NCI-H774 (cell line): Measurements from ENCODE around the gene KLK13.

ENCODE experiments used
- DNase-seq: peaks from one replicate; lab custom pipeline; 2025; lab: John Stamatoyannopoulos, UW

KLK13 gene

DNA sequence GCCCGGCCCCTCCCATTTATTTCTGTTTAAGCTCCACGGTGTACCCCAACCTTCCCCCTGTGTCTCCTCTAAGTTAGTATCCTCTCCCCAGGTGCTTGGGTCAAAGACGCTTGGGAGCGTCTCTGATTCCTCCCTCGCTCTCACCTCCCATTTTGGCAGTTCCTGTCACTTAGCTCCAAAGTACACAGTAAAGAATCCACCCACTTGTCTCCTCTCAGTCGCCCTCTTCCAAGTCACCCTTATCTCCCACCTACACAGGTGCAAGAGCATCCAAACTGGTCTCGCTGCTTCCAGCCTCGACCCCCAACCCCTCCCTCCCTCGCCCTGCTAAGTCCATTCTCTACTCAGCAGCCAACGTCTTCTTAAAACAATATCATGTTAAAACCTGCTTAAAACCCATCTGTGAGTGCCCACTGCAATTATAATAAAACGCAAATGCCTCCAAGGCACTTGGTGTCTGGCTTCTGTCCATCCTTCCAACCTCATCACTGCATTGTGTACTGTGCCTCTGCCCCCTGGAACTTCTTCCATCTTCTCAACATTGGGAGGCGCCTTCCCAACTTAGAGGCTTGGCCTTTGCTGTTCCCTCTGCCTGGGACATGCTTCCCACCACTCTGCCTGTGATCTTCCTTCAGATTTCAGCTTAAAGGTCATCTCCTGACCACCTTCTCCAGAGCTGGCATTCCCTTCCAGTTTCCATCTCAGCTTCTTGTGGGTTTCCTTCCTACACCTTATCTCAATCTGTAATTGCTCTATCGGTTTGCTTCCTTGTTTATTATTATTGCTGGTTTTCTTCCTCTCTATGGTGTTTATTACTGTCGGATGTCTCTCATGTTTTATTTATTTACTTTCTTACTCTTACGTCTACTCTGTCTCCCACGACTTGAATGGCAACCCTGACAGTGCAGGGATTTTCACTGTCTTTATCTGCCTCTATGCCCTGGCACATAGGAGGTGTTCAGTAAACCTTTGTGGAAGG, 27.3 kb upstream of the KLK13 start:
- no peak for DNase-seq

DNA sequence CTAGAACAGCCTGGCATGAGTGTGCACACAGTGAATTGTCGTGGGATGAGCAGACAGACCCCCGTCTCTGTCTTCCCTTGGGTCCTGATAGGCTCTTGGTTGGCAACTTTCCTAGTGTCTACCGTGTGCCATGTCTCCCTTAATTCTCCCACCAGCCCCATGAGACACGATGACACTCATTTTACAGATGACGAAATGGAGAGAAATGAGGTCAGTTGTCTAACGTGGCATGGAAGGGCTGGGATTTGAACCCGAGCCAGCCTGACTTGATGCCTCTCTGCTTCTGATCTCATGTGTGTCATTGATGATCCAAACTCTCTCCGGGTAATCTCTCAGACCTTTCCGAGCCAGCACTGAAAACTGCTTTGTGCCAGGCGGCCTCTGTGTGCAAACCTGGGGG, 26.2 kb upstream of the KLK13 start:
- DNase-seq: no peak

DNA sequence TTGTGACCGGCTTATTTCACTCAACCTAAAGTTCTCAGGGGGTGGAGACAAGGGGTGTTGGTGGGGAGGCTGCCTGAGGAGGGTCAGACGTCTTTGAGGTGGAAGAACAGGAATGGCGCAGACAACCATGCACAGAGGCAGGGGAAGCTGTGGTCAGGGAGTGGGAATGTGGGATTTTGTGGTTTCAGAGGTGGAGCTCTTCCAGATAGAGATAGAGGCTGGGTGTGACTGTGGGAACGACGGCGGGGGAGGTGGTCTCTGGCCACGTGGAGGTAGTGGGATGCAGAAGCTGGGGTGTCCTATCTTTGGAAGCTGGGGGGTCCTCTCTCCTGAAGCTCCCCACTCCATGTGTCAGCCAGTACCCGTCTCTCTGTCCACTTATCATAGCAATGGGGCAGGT, 25.6 kb upstream of the KLK13 start:
- DNase-seq: no peak

DNA sequence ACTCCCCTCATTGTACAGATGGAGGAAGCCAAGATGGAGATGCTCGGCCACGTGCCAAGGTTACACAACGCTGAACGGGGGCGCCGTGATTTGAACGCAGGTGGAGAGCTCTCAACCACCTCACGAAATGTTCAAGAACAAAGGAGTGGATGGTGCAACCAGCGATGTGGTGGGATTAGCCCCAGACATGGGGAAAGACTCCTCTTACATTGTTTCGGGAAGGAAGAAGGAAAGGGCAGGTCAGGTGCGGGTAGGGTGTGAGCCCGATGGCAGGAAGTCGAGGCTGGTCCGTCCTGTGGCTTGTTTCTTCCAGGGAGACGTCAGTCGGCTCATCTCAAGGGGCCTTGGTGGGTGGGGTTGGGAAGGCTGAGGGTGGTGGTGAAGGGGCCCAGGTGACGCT, 24.9 kb upstream of the KLK13 start:
- DNase-seq: no peak

DNA sequence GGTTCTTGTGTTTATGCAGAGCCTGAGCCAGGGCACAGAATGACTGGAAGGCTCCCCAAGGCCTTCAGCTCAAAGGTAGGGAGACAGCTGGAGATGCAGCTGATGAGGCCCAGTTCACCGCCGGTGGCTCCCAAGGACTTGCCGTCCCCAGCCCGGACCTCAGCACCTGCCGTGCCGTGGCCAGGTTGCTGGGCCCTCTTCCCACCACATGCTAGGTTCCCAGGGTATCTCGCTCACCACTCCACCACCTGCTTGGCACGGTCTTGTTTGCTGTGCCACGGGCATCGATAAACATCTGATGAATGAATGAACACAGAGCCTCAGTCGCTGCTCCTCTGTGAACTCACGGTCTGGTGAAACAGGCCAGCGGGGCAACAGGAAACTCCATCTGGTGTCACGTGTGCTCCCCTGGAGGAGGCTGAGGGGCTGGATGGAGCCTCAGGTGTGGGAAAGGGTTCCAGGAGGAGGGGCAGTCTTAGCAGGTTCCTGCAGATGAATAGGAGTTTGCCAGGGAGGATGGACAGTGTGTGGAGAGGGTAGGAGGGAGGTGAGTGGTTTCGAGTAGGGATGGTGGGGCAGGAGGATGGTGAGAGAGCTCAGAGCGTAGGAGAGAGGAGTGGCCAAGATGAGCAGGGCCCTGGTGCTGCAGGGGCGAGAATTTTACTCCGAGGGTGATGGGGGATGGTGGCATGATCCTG, 21.4 kb upstream of the KLK13 start:
- DNase-seq: peak; percentile 61

DNA sequence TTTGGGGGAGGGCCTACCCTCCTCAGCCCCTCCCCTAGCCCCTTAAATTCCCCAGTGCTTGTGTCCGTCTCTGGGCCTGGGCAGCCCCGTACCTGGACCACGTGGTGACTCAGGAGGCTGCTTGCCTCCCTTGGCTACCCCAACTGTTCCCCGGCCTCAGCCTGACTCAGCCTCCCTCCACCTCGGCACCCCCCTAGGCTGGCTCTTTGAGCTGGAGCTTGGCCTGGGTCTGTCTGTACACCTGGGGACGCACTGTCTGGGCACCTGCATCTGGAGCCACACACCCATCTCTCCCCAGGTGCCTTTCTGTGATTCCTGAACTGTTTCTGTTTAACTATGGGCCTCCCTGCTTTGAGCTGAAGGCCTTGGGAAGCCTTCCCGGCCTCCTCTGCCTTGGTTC, 19.6 kb upstream of the KLK13 start:
- DNase-seq: no peak

DNA sequence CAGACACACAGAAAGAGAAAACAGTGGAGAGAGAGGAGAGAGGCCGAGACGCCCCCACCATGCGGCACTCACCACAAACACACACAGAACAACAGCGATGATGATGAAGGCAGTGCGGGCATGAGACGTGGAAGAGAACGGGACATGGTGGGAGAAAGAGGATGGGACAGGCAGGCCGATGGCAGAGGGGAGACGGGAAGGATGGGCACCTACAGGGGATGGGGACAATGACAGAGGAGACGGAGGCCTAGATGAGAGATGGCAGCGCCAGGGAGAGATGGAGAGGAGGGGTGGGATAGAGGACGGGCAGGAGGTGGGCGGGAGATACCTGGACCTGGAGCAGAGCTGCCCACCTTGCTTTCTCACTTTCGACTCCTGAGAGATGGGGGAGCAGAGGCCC, 18.9 kb upstream of the KLK13 start:
- no peak for DNase-seq

DNA sequence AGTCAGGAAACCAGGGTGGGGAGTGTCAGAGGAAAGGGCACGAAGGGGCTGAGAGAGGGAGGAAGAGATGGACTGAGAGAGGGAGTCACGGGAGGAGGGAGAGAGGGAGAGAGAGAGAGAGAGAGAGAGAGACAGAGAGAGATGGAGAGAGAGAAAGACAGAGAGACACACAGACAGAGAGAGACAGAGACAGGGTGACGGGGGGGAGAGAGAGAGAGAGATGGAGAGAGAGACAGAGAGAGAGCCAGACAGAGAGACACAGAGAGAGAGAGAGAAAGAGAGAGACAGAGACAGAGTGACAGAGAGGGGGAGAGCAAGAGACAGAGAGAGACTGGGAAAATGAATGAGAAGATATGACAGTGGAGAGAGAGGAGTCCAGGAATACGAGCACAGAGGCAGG, 18.3 kb upstream of the KLK13 start:
- no peak for DNase-seq

DNA sequence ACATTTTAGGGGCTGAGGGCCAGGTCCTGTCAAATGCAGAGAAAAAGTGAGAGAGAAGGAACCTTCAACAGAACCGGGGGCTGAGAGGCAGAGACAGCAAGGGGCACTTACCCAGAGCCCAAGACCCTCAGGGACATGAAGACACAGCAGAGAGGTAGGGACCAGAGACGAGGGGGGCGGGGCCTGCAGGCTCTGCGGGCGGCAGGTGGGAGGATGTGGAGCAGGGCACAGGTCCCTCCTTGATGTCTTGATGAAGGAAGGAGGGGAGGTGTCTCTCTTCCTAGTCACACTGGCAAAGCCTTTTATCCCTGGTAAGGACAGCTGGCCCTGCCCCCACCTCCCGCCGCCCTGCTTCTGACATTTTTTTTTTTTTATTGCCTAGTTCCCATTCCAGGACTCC, 17.7 kb upstream of the KLK13 start, which contains the start of gene KLK14:
Gene KLK14 (minus strand): TSS at position 277 of the 400 bp plus-strand sequence. CDS start 273 bp downstream, at position 4.
- no peak for DNase-seq

DNA sequence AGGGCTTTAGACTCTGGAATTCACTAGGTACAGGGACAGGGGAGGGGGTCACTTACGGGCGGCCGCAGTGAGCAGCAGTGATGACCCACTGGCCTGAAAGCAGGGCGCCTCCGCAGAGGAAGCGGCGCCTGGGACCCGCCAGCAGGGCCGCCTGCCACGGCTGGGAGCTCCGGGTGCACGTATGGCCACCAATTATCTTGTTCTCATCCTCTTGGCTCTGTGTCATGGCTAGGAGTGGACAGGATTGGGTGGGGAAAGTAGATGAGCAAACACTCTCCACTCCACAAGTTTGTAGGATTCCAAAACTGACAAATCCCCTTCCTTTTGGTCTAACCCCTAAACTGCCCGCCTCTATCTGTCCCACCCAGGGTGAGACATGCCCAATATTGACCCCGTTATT, 16.6 kb upstream of the KLK13 start:
- no peak for DNase-seq

DNA sequence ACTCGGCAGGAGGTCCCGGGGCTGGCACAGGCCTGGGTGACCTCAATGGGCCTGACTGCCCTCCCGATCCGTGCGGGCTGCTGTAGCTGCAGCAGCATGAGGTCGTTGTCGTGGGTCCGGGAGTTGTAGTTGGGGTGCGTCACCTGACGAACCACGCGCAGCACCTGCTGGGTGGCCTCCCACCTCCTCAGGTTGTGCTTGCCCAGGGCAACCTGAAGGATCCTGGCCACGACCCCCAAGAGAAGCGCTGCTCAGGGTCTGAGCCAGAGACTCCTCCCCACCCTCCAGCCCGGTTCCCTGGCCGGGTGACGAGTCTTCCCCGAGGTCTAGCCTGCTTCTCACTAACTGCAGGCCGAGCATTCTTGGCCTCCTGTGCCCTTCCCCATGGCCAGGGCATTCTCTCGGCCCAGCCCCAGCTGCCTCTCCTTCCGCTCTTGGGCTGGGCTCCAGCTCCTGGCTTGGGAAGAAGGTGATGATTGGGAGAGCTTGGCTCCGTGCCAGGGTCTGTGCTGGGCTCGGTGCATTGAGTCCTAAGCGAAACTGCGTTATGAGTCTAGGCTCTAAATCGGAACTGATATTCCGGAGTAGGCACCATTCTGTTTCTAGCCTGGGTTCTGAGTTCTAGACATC, 14.7 kb upstream of the KLK13 start:
- DNase-seq: no peak

DNA sequence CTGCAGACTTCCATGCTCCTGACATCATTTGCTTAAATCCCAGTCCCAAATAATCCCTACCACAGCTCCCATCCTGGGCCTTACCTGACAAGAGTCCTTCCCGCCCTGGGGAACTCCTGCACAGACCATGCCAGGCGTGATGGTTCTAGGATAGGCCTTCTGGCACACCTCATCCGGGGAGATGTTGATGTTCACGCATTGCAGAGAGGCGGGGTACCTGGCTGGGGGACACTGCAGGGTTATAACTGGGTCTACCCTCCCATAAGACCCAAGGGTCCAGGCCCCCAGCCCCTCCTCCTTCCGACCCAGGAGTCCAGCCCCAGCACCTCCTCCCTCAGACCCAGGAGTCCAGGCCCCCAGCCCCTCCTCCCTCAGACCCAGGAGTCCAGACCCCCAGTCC, 13.8 kb upstream of the KLK13 start:
- no peak for DNase-seq

DNA sequence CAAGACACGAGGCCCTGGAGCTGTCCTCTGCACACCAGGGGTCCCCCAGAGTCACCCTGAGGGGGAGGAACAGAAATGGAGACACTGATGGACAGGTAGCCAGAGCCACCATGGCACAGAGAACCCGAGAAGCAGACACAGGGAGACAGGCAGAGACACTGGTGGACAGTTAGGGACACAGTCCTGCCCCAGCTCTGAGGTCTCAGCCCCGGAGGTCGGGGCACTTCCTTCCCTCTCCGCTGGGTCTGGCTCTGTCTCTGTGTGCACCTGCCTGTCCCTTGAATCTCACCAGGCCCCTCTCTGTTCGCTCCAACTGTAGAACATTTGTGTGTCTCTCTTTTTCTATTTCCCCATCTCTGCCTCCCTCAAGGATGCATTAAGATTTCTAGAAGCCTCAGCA, 13.2 kb upstream of the KLK13 start:
- DNase-seq: no peak

DNA sequence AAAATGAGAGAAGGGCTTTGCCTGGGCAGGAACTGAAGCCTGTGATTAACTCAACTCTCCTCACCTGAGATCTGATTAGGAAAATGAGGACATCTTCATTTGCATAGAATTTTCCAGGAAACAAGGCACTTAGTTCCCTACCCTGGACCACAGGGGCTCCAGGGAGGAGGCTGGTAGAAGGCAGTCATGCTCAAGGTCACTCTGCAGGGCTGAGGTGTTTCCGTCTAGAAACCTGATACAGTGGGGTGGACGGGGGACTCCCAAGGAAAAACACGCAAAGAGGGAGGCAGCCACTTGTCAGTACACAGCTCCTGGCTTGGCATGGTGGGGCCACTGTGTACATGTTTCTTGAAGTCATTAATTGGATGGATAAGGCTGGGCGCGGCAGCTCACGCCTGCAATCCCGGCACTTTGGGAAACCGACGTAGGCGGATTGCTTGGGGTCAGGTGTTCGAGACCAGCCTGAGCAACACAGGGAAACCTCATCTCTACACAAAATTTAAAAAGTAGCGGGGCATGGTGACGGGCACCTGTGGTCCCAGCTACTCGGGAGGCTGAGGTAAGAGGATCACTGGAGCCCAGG, 11.8 kb upstream of the KLK13 start:
- DNase-seq: no peak

DNA sequence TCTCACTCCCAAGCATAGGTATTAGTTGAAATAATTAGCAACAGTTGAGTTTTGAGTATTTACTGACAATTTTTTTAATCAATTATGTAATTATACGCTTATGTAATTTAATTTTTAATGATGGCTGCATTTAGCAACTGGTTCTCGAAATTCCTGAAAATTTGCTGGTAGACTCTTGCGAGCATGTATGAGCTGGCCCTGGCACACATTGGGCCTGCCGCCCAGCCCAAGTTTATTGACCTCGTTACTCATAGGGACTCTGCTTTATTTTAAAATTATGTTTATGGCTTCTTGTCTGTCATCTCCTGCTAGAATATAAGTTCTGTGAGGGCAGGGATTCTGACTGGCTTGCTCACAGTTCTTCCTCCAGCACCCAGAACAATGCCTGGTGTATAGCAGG, 11.1 kb upstream of the KLK13 start:
- DNase-seq: no peak

DNA sequence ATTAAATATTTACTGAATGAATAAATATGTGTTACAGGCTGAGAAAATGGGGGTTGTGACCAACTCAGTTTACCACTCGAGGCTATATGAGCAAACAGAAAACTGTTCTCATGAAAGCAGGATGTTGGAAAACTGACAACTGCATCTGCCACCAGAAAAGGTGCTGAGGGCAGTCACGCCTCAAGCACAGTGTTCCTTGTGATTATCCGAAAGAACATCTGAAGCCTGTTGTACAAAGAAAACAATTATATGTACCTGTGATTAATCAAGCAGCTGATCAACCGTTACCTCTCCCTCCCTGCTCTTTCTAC, 6.2 kb upstream of the KLK13 start:
- DNase-seq: peak; percentile 80

DNA sequence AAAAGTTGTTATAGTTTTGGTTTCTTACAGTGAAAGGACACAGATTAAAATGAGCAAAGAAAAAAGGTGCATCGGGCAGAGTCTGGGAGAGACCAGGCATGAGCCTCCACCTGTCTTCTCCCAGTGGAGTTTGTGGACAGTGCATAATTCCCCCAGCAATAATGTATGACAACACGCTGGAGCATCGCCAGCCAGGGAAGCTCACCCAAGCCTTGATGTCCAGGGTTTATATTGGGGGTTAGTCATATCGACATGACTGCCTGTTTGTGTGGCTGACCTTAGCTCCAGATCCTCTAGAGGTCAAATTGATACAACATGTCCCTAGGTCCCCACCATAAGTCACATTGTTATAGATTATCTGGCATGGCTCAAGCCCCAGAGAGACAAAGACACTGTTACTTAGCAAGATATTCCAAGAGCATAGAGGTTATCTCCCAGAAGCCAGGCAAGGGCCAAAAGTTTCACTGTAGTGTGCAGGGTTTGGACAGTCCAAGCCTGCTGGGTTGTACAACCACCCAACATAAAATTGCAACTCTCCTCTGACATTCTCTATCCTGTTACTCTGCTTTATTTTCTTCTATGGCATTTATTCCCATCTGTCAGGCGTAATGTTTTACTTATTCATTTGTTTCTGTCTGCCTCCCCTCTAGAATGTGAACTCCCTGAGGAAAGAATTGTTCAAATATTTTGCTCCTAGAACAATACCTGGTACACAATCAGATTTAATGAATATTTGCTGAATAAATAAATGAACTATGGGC, 5.6 kb upstream of the KLK13 start:
- DNase-seq: peak; percentile 16

DNA sequence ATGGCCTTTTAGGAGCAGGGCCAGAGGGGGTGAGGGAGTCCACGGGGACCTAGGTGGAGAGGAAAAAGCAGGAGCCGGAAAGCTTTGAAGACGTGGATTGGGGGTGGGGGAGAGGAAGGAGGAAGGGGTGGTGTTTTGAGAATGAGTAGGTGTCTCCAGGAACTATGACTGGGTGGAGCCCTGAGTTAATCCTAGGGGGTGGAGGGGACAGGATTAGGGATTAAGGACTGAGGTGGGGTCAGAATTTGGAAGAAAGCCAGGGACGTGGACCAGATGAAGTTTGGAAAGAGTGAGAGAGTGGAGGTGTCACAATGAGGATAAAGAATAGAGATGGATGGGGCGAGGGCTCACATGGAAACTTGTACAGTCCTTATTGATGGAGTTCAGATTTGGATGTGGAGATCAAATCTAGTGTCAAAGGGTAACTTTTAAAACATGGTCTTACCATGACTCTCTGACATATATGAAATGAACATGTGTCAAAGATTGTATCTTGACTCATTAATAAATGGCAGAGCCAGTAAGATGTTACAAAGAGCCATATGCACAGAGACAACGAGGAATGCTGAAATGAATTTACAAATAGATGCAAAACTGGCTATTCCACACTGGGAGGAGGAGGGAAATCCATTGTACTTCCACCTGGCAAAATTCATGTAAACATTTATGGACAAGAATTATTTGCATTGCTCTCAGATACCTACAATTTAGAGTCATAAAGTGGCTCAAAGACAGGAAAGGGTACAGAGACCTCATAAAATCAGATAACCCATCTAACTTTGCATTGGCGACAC, 1.7 kb upstream of the KLK13 start:
- DNase-seq: no peak

DNA sequence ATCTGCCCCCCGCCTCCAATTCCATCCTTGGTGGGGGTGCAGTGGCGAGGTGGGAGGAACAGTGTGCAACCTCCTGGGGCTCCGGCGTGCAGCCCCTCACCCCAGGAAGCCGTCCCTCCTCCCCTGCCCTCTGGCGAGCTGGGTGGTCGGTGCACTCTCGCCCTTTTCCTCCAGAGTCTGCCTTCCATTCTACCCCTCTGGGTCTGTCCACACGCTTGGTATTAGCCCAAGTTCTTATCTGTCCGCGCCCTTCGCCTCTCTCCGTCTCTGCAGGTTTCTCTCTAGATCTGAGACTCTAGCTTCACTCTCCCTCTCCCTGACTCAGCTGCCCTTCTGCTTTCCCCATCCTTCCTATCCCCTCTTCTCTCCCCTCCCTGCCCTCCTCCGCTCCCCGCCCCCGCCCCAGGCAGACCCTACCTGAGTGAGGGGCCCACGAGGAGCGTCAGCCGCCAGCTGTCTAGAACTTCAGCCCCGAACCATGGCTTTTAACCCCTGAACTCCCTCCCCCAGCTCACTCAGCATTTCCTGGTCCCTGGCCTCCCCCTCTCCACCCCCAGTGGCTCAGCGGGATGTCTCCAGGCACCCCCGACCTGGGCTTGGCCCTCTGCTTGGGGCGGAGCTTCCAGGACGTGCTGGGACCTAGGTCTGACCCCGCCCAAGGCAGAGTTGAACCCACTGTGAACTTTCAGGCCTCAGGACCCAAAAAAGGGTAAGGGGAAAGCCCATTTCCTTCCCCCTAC, 499 bp upstream of the KLK13 start:
- DNase-seq: no peak

DNA sequence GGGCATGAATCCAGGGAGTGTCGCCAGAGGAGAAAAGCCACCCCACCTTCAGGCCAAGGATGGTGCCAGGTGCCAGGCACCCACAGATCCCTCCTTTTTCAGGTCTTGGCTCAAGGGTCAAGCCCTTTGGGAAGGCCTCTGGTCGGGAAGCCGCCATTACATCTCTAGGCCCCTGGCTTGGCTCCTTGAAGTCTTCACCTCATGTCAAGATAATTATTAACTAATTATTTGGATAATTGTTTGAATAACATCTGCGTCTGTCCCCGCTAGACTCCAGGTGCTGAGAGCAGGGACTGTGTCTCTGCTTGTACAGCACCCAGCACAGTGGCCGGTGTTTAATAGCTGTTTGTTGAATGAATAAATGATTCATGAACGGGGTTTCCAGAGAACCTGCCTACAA, 1.2 kb downstream of the KLK13 start:
- DNase-seq: no peak
